Measurements from ENCODE around the gene CDK11A.

- no peak for TF ChIP-seq CTCF (IDR thresholded peaks at IDR 0.05; ENCODE audit: control extremely low read depth in 1 of 3, insufficient read depth in 1 of 3, low read depth in 1 of 3, low read length in 3 of 3)
- TF ChIP-seq POLR2A (IDR thresholded peaks at IDR 0.05; ENCODE audit: control extremely low read depth in 1 of 2, low read depth in 2 of 2, low read length in 2 of 2), result no peak
- no peak for TF ChIP-seq CHD2 (IDR thresholded peaks at IDR 0.05; ENCODE audit: low read length)
- TF ChIP-seq CREB1 (IDR thresholded peaks at IDR 0.05), result no peak
- no peak for TF ChIP-seq TAF1 (IDR thresholded peaks at IDR 0.05; ENCODE audit: low read depth, low read length)
- no peak for TF ChIP-seq HDAC2 (IDR thresholded peaks at IDR 0.05; ENCODE audit: borderline replicate concordance in 1 of 2, low read depth in 2 of 2, low read length in 2 of 2)
- no peak for TF ChIP-seq SIX5 (IDR thresholded peaks at IDR 0.05; ENCODE audit: low read depth, low read length)
- no peak for TF ChIP-seq YY1 (IDR thresholded peaks at IDR 0.05; ENCODE audit: low read depth, low read length)
- no peak for TF ChIP-seq EZH2 (IDR thresholded peaks at IDR 0.05; ENCODE audit: low read depth, low read length, severe bottlenecking)
- no peak for TF ChIP-seq GTF2F1 (IDR thresholded peaks at IDR 0.05; ENCODE audit: borderline replicate concordance, low read depth, low read length)
- TF ChIP-seq CBX5 (IDR thresholded peaks at IDR 0.05; ENCODE audit: low read depth, low read length), result no peak
- TF ChIP-seq SAP30 (IDR thresholded peaks at IDR 0.05; ENCODE audit: insufficient read depth, insufficient replicate concordance, low read length), result no peak
- no peak for TF ChIP-seq SUZ12 (IDR thresholded peaks at IDR 0.05; ENCODE audit: low read length)
These were observed 51.8 kb downstream of the CDK11A start for GRCh38 chr1:1672181-1672965.
